ENCODE results near the gene GLRX5.

The GLRX5 gene

DNA sequence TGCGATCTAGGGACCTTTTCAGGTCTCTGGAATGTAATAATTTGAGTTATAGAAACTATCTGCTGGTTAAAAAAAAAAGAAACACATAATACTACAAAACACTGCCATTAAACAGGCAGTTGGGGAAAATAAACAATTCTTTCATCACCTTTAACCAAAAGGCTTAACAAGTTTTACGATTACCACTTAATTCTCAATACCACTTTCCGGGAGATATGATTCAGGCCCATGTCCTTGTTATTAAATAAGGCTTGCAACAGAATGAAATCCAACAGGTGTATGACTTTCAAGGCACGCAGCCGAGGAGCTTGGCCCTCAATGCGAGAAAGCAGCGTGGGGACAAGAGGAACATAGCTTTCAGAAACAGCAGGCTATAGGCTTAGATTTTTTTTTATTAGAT is 5.6 kb upstream of the GLRX5 start:
- Histone ChIP-seq H3K27ac (no peak overlapping the region), H3K4me3 (no peak overlapping the region)
- DNase-seq (ENCODE audit: low spot score), result no peak
- TF ChIP-seq, protein P1, sequence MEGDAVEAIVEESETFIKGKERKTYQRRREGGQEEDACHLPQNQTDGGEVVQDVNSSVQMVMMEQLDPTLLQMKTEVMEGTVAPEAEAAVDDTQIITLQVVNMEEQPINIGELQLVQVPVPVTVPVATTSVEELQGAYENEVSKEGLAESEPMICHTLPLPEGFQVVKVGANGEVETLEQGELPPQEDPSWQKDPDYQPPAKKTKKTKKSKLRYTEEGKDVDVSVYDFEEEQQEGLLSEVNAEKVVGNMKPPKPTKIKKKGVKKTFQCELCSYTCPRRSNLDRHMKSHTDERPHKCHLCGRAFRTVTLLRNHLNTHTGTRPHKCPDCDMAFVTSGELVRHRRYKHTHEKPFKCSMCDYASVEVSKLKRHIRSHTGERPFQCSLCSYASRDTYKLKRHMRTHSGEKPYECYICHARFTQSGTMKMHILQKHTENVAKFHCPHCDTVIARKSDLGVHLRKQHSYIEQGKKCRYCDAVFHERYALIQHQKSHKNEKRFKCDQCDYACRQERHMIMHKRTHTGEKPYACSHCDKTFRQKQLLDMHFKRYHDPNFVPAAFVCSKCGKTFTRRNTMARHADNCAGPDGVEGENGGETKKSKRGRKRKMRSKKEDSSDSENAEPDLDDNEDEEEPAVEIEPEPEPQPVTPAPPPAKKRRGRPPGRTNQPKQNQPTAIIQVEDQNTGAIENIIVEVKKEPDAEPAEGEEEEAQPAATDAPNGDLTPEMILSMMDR (IDR thresholded peaks at IDR 0.05), result no peak

DNA sequence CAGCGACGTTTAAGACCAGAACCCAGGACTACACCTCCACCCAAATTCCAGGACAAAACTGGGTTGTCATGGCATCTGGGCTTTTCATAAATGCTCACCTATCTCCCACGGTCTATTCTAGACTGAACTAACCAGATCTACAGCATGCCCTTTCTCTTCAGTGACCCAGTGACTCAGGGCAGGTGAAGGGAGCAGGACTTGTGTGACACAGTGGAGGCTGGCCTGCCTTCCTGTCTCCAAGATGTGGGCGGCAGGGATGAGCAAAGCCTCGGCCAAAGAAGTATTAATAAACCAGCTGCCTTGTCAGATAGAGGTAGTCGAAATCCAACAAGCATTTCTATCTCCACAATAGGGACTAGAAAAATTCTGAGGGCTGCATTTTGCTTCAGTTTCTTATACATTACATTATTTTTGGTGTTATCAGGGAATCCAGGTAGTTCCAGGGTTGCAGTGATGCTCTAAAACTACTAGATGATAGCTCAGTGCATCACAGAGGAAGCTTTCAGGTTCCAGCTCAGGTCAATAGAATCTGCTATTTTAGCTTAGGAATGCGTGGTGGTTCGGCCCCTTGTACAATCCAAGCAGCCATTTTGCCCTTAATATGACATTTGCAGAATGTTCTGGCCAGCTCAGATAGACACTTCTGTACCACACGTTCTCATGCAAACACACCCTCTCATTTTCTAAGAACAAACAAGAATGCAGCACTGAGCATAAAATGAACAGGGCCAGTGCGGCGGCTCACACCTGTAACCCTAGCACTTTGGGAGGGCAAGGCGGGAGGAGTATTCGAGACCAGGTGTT is 4.2 kb upstream of the GLRX5 start:
- H3K27ac ChIP-seq, result peak overlapping the region; percentile 7 to 45
- TF ChIP-seq, protein P1 (IDR thresholded peaks at IDR 0.05), result no peak
- H3K4me3 ChIP-seq, result no peak overlapping the region
- DNase-seq (ENCODE audit: low spot score), result peak; percentile 64

DNA sequence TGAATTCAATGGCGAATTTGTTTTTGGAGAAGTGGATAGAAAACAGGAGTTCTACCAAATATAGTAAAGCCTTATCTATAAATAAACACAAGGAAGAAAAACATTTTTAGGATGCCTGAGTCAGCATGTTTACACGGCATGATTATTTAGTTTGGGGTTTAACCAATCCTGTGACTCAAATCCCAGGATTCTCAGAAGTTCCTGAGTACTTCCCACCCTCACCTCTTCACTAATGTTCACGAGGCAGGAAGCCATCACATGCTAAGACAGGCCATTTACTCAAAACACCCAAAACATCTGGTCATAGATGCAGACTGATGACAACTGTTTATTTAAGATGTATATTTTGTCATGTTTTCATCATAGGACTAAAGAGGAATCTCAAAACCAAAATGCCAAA is 3.4 kb upstream of the GLRX5 start:
- no peak for DNase-seq (ENCODE audit: low spot score)
- H3K4me3 ChIP-seq, result peak overlapping the region; percentile 7
- TF ChIP-seq, protein P1 (IDR thresholded peaks at IDR 0.05), result no peak
- H3K27ac ChIP-seq, result peak overlapping the region; percentile 45 to 51

DNA sequence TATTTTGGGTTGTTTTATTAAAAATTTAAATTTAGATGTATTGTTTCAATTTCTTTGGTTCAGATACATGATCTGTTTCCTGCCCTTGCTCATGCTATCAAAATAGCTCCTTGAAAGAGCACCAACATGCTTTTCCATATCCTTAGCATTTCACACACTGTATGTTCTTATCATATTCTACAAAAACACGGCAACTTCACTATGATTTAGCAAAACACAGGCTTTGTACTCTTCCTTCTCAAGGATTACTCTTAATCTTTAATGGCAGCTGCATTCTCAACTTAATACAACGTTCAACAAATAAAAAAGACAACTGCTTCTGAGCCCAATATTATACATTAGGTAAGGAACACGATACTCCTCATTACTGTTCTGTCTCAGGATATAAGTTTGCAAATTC is 2.9 kb upstream of the GLRX5 start:
- DNase-seq (ENCODE audit: low spot score), result no peak
- TF ChIP-seq, protein P1 (IDR thresholded peaks at IDR 0.05), result no peak
- Histone ChIP-seq H3K27ac (peak overlapping the region in 1 of 2 donors; percentile 45), H3K4me3 (peak overlapping the region; percentile 7)

DNA sequence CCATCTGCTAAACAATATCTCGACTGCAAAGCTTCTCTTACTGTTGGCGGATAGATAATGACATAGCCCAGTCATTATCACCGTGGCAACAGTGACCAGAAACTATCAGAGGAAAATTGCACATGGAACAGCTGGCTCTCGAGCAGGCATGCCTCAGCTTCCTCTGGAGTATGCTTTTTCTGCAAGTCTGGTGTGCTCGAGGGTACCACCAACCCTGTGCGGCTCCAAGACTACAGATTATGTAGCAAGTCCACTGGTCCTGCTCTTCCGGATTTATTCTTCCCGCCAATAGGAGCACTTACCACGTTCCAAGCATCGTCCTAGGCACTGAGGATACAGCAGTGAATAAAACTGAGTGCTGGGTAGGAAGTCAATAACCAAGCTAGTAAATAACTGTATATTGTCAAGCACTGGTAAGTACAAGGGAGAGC is 1.4 kb upstream of the GLRX5 start:
- TF ChIP-seq, protein P1 (IDR thresholded peaks at IDR 0.05), result no peak
- peak; percentile 56 for DNase-seq (ENCODE audit: low spot score)
- Histone ChIP-seq H3K27ac (peak overlapping the region; percentile 27 to 83), H3K4me3 (peak overlapping the region; percentile 92)

DNA sequence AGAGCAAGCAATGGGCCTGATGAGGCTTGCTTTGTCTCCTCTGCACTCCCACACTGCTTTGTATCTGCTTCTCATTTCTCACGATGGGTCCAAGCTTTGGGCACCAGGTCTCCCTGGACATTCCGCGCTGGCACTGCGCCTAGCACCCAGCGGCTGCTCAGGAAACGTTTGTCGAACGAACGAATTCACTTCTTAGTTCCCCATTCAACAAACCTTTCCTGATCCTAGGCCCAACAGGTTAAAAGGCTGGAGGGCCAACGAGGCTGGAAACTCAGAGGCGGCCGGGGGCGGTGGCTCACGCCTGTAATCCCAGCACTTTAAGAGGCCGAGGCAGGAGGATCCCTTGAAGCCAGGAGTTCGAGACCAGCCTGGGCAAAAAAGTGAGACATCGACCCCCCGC is 1.0 kb upstream of the GLRX5 start:
- TF ChIP-seq, protein P1 (IDR thresholded peaks at IDR 0.05), result no peak
- peak; percentile 70 for DNase-seq (ENCODE audit: low spot score)
- Histone ChIP-seq H3K4me3 (peak overlapping the region; percentile 92), H3K27ac (peak overlapping the region; percentile 27 to 83)

All from coronary artery (tissue), 2 donors.